GM21526 (cell line): ENCODE data around the gene FBXL17.

ENCODE experiments used
- ATAC-seq: cut with Tn5 transposase; IDR thresholded peaks from one replicate; pipeline ENCODE4 v1.9.1; 2021; ENCODE audit warnings: moderate library complexity; ENCODE audit not compliant: unreplicated experiment, low FRiP score

The FBXL17 gene

DNA sequence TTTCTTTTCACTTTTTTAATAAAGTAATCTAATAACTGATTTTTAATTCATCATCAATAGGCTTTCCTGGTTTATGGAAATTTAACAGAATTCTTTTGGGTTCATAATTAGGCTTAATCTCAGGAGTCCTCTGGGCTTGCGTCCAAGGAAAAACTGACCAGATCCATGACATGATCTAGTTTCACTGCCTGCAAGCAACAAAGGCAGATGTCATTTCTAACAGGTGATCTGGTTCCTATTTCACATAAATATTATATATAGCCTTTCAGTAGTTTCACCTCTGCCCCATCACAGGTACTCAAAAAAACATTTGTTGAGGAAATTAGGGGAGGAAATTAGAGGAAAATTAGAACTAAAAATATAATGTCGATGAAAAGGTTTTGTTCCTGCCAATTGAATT lies 126.4 kb downstream of the FBXL17 start:
- no peak for ATAC-seq

DNA sequence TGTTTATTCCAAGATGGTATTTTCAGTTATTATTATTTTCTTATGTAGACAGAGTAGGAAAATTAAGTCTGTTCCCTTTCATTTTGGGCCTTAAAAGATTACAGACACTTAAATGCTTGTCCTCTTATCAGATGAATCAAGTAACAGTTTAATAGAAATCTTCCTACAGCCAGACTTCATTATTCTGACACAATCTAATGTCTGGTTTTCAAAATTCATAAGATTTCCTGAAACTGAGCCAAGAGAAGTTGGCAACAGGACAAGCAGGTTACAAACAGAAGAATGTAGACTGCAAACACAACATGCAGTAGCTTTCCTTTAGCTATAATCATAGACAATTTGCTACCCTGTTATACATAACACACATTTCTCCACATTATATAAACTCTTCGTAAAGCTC lies 130.5 kb downstream of the FBXL17 start:
- ATAC-seq: no peak

DNA sequence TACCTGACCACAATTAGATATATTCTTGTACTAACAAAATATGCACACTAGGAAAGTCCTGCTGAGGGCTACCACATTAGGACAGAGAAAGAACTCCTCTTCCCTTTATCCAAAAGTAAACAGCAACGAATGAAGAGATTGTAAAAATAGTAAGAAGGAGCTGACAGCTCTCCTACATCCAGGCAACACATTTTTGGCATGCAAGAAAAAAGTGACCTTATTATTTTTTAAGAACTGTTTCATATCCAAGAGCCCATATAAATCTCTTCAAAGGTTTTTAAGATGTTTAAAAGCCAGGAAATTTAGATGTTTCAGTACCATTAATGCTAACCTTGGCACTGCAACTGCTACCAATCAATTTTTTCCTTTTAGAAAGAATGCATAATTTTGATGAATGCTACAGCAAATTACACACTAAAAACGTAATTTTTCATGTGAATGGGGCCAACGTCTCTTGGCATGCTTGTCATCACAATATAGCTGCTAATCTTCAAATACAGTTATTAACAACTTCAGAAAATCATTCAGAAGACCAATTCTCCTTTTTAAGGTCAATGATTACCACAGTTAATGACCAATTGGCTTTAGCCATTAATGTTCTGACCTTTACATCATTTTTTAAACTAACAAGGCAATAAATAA lies 132.0 kb downstream of the FBXL17 start:
- no peak for ATAC-seq

DNA sequence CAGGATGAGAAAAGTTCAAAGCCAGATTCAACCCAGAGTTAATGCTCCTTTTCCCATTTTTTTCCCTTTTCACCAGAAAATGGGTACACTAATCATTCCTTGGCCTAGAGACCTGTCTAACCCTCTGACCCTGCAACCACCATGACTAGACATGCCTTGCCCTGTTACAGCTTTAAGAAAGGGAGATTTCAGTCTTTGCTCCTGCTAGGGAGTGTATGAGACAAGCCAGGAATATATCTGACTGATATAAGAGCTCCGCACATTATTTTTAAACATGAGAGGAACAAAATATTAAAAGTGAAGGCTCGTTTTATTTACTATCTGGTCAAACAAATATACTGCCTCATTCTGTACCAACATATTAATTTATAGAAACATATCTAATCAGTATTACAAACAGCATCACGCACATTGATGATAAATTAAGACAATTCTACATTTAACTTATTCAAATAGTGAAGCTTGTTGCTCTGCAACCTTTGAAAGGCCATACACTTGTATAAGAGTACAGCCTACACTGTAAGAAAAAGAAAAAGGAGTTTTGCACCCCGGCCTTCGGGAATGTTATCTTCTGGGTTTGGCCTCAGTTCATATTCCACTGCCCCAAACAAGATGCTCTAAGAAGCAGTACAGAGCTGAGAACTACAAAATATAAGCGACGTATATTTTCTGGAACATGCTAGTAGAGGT lies 132.7 kb downstream of the FBXL17 start:
- no peak for ATAC-seq

DNA sequence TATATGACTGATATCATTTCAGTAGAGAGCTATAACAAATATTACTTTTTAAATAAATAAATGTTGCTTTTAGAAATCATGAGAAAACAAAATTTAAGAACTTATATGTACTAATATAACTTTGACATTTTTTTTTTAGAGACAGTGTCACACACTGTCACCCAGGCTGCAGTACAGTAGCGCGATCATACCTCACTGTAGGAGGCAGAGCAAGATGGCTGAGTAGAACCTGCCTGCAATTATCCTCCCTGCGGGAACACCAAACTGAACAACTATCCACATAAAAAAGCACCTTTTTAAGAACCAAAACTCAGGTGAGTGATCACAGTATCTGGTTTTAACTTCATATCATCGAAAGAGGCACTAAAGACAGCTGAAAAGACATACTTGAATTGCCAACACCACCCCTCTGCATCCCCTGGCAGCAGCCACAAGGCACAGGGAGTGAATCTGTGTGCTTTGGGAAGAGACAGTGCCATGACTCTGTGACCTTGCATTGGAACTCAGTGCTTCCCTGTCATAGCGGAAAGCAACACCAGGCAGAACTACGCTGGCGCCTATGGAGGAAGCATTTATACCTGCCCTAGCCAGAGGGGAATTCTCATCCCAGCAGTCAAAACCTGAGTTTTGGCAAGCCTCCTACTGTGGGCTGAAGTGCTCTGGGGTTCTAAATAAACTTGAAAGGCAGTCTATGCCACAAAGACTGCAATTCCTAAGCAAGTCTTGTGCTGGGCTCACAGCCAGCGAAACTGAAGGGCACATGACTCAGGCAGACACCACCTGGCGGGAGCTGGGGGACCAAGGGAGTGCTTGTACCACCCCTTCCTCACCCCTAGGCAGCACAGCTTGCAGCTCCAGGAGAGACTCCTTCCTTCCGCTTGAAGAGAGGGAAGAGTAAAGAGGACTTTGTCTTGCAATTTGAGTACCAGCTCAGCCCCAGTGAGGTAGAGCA lies 142.7 kb downstream of the FBXL17 start:
- no peak for ATAC-seq

DNA sequence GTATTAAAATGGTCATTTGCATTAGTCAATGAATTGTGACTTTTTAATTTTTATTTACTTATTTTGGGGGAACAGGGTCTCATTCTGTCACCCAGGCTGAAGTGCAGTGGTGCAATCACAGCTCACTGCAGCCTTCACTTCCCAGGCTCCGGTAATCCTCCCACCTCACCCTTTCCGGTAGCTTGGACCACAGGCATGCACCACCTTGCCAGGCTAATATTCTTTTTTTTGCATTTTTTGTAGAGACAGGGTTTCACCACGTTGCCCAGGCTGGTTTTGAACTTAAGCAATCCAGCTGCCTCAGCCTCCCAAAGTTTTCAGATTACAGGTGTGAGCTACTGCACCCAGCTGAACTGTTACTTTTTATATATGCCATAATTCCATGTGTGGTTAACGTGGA lies 143.4 kb downstream of the FBXL17 start:
- ATAC-seq: no peak

DNA sequence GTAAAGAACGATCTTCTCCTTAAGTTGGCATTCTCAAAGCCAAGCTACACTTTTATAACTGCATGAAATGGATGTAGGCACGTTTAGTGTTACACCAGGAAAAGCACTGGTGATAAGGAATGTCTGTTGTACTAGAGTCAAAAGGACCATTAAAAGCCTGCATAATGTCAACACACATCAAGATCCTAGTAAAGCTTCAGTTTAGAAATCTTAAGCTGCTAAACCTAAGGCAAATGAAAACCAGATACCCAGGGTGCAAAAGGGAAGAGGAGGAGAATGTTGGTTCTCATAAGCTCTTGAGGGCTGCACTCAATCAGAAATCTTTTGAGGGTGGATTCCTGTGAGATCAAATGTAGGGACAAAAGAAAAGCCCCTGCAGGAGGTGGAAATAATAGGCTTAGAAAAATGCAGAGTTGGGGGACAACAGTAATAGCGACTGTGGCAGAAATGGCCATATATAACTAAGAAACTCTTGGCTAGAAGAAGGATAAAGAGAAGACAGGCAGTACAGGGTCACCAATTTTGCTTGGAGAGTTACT lies 148.2 kb downstream of the FBXL17 start:
- ATAC-seq: no peak

DNA sequence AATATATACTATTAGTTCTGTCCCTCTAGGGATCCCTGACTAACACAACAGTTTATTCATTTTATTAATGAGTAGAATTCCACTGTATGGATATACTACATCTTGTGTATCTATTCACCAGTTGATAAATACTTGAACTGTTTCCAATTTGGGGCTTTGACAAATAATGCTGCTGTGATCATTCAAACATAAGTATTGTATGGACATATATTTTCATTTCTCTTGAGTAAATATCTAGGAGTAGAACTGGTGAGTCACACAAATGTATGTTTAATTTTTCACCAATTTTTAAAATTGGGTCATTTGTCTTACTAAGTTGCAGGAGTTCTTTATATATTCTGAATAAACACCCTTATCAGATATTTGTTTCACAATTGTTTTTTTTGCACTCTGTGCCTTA lies 149.1 kb downstream of the FBXL17 start:
- no peak for ATAC-seq

DNA sequence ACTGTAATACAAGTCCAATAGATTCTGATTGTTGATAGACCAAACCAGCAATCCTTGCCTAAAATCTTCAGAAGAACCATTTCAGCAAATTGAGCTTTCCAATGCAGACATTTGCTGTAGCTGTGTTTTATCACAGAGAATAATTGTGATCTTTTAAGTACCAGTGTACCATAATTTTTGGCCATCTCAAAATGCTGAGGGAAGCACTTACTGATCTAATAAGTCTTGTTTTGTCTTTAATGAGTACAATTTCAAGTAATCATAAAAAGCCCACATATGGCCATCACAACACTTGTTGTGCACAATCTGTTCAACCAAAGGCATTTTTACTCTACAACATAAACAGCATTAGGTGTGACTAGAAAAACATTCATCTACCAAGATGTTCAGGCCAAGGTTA lies 159.9 kb downstream of the FBXL17 start:
- ATAC-seq: no peak

DNA sequence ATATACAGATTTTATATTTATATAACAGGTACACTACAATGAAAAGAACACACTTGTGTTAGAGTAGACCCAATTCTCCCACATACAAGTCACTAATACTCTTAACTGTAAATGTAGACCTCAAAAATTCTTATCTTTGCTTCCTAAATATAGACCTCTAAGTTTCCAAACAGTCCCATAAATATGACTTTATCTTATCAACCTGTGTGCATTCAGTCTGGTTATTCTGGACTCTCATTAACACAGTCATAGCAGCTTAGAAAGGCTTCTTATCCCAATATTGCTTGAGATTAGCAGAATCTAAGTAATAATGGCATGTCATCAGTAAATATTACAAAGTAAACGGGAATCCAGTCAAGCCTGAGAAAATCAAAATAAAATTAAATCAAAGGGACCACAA lies 161.1 kb downstream of the FBXL17 start:
- ATAC-seq: no peak

DNA sequence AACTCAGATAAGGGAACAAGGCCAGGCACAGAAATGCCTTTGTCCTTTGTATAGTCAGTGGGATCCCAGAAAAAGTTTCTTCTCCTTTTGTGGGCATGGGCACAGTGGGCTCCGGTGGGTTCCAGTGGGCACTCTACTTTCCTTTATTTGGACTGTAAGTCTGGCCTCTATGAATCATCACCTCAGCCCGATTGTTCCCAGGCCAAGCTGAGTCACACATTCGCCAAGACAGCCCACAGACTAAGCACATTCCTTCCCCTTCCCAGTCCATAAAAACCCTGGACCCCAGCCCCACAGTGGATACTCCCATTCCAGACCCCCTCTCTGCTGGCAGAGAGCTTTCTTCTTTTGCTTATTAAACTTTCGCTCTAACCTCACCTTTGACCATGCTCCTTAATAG lies 165.0 kb downstream of the FBXL17 start:
- ATAC-seq: no peak

DNA sequence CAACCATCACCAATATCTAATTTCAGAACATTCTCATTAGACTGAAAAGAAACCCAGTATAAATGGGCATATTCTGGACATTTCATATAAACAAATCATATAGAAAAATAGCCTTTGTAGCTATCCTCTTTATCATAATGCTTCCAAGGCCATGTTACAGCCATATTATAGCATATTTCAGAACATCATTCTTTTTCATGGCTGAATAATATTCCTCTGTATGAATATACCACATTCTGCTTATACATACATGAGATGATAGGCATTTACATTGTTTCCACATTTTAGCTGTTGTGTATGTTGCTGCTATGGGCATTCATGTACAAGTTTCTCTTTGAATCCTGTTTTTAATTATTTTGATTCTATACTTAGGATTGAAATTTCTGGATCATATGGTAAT lies 167.0 kb downstream of the FBXL17 start:
- ATAC-seq: no peak

DNA sequence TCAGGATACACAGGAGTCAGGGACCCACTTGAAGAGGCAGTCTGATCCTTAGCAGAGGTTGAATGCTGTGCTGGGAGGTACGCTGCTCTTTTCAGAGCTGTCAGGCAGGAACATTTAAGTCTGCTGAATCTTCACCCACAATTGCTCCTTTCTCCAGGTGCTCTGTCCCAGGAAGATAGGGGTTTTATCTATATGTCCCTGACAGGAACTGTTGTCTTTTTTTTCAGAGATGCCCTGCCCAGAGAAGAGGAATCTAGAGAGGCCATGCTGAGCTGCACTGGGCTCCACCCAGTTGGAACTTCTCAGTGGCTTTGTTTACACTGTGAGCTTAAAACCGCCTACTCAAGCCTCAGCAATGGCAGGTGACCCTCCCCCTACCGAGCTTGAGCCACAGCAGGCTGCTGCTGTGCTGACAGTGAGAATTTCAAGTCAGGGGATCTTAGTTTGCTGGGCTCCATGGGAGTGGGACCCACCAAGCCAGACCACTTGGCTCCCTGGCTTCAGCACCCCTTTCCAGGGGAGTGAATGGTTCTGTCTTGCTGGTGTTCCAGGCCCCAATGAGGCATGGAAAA lies 169.0 kb downstream of the FBXL17 start:
- no peak for ATAC-seq

DNA sequence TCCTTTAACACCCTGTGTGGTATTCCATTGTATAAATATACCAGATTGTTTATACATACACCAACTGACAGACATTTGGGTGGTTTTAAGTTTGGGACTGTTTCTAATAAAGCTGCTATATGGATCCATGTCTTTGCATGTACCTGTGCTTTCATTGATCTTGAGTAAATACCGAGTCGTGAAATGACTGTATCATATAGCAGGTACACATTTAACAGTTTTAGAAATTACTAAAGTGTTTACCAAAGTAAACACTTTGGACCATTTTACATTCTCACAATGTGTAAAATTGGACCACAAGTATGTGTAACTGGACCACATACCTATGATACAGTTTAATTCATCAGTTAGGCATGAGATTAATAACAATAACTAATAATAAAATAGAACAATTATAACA lies 175.2 kb downstream of the FBXL17 start:
- no peak for ATAC-seq

DNA sequence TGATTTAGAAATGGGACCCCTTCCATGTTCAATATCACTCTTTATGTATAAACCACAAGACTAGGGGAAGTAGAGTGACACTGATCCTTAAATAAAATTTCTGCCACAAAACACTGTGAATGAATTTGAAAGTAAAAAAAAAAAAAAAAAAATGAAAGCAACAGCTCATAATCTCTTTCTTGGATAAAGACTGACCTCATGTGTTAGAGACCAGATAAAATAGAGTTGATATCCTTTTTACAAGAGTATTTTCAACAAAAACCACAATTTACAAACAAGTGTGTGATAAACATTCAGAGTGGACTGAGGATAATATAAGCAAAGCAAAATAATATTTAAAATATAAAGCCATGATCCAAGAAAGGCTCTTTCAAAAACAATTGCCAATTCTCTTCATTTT lies 180.2 kb downstream of the FBXL17 start:
- ATAC-seq: no peak

DNA sequence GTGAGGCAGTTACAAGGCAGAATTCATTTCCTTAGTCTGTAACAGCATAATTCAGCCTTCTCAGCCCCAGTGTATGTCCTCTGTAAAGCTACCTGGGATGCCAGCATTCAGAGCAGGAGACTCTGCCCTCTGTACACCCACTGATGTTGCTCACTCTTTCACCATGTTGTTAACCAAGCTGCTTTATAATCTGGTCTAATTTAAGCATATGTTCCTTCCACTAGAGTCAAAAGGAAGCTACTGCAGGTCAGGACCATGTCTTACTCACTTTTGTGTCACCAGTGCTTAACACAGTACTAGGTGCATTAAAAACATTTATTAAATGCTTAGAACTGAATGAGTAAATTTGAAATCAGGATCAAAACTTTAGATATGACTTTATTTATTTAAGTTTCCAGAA lies 185.6 kb downstream of the FBXL17 start:
- ATAC-seq: no peak

DNA sequence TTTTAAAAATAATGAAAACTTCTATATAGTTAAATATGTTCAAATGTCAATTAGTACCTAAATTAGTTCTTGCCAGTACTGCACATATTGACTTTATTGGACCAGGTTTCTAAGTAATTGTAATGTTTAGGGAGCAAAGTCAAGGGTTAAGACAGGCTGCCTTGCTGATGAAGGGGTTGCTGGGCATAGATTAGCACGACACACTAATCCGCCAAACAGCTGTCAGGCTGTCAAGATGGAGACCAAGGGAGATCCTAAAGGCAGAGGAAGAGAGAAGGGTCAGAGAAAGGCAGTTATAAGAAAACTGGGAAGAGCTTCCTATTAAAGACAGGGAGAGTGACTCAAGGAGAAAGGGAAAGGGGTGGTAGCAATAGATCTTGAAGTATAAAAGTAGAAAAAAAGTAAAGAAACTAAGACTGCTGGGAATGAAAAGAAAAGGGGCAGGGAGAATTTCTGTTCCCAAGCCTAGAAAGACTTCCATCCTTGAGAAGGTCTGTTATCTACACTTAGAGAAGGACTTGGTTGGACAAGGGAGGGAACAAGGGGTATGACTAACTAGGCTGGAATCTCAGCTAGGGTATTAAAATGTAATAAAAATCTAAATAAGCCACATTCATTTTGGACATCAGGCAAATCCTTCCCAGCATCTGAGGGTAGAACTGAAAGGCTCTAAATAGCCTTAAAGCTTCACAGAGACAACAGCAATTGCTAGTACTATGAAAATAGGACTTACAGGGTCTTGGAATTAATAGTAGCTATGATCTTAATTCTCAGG lies 188.7 kb downstream of the FBXL17 start:
- ATAC-seq: no peak

DNA sequence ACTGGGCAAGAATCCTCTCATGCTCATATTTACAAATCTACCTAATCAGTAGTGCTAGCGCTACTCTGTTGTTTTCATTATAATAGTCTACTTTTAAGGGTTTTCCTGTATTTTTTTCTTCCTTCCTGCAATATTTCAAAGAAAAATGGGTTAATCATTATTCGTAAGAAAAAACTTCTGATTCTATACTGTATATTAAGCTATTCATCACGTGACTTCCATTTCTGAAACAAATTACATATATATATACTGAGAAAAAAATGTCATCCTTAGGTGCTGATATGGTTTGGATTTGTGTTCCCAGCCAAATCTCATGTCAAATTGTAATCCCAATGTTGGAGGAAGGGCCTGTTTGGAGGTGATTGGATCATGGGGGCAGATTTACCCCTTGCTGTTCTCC lies 197.0 kb downstream of the FBXL17 start:
- ATAC-seq: no peak

DNA sequence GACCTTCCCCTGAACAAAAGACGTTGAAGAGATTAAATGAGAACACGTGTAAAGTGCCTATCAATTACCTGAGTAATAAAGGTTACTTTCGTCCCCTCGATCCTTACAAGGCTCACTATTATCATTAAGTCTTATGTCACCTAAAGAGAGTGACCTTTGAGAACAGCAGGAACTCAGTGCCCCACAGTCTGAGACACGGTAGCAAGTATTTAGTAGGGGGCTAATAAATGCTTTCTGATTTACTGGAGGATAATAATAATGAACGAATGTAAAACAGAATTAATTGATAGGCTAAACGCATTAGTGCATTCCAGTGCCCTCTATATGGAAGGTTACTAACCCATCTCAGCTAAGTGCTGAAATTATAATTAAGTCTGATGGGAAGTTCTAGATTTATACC lies 199.9 kb downstream of the FBXL17 start:
- ATAC-seq: no peak

DNA sequence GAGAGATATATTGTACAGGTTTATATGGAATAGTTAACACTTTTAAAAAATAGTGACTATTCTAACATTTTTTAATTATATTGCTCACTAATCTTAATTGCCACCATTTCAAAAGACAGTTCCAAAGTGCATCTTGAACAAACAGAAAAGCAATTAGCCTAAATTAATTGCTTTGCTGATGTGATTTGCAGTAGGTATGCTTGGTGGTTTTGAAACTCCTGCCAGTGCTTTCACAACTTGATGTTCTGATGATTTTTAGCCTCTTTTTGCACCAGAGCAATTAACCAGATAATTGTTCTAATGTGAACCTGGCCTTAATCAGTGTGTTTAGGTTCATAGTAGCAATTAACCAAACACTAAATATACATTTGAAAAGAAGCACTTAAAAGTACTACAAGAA lies 207.6 kb downstream of the FBXL17 start:
- no peak for ATAC-seq
